ENCODE results near the gene POLR1E. TPM values are rescaled to one million over a fixed set of nuclear protein-coding genes. Genes with fewer than 3 reads are reported as not detected.
"Not testable (repeated sequence)": the region's sequence is repeated elsewhere in the genome, so short reads cannot be mapped to it uniquely, and the experiment has no call there.

POLR1E gene
- total RNA-seq, 2 donors from 2014 or later: 15.0 to 29.7 TPM

DNA sequence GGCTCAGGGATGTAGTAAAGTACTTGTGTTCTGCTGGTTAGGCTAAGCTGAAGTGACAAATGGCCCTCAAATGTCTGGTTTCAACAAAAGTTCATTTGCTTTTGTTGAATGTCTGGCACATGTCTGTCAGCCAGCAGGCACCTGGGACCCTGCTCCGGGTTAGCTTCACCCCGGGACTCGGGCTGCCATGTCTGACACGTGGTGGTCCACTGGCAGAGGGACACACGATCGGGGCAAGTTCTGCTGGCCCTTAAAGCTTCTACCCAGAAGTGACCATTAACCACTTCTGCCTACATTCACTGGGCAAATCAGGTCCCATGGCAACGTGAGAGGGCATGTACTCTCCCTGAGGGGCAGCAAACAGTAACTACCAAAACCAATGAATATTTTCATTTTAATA is 23.8 kb downstream of the POLR1E start:
- DNase-seq (ENCODE audit: low spot score) (no peak), ATAC-seq (ENCODE audit: insufficient number of reproducible peaks, low FRiP score, low read depth) (no peak)
- Histone ChIP-seq H3K9me3 (no peaks in the 10 kb centered on the region), H3K4me3 (no peak overlapping the region), H3K27ac (no peak overlapping the region), H3K36me3 (no peaks in the 10 kb centered on the region), H3K27me3 (replicated peaks; ENCODE audit: insufficient read depth) (no peaks in the 10 kb centered on the region), H3K4me1 (ENCODE audit: control insufficient read depth in 1 of 2, low read depth in 2 of 2) (no peaks in the 10 kb centered on the region)
- TF ChIP-seq, protein P1, sequence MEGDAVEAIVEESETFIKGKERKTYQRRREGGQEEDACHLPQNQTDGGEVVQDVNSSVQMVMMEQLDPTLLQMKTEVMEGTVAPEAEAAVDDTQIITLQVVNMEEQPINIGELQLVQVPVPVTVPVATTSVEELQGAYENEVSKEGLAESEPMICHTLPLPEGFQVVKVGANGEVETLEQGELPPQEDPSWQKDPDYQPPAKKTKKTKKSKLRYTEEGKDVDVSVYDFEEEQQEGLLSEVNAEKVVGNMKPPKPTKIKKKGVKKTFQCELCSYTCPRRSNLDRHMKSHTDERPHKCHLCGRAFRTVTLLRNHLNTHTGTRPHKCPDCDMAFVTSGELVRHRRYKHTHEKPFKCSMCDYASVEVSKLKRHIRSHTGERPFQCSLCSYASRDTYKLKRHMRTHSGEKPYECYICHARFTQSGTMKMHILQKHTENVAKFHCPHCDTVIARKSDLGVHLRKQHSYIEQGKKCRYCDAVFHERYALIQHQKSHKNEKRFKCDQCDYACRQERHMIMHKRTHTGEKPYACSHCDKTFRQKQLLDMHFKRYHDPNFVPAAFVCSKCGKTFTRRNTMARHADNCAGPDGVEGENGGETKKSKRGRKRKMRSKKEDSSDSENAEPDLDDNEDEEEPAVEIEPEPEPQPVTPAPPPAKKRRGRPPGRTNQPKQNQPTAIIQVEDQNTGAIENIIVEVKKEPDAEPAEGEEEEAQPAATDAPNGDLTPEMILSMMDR (IDR thresholded peaks at IDR 0.05): no peak

DNA sequence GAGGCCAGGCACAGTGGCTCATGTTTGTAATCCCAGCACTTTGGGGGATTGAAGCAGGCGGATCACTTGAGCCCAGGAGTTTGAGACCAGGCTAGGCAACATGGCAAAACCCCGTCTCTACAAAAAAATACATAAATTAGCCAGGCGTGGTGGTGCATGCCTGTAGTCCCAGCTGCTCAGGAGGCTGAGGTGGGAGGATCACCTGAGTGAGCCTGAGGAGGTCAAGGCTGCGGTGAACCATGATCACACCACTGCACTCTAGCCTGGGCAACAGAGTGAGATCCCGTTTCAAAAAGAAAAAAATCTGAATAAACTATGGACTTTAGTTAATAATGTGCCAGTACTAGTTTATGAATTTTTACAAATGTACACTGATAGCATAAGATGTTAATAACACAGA is 24.3 kb downstream of the POLR1E start:
- H3K27me3 ChIP-seq (replicated peaks; ENCODE audit: insufficient read depth); DNase-seq (ENCODE audit: low spot score); H3K9me3 ChIP-seq; H3K4me1 ChIP-seq (ENCODE audit: control insufficient read depth in 1 of 2, low read depth in 2 of 2); ATAC-seq (ENCODE audit: insufficient number of reproducible peaks, low FRiP score, low read depth); H3K4me3 ChIP-seq; H3K36me3 ChIP-seq; H3K27ac ChIP-seq: not testable (repeated sequence)

DNA sequence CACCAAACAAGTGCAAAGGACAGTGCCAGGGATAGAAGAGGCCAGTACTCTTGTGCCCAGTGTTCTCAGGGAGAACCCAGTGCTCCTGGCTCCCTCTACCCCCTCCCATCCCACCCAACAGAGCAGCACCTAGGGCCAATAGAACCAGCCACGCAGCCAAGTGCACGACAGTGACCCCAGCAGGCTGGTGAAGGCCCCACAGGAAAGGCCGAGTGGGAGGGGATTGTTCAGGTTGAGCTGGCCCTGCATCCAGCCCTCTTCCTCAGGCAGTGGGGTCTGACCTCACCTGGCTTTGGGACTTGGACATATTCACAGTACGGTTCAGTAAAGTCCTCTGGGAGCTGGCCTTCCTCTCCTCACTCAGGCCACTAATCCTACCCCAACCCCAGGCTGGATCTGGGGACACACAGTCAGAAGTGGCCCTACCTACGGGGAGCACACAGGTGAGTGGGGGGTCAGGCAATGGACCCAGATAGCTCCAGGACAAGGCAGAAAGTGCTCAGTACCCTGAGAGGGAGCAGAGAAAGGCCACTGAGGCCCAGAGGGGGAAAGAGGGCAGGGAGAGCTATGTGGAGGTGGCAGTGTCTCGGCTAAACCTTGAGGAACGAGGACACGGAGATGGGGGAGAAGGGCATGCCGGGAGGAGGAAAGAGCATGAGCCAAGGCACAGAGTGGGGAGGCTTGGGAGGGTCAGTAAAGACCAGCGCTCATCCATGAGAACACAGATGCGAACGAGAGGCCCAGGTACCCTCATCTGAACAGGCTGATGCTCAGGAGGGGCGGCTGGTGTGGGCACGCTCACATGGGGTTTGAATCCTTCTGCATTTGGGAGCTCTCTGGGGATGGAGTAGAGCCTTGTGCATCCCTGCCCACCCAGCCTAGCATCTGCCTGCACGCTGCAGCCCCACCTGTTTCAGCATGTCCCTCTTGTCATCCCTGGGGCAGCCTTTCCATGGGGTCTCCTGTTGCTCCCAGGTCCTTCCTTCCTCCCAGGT is 25.6 kb downstream of the POLR1E start:
- ATAC-seq (ENCODE audit: insufficient number of reproducible peaks, low FRiP score, low read depth) (no peak), DNase-seq (ENCODE audit: low spot score) (no peak)
- Histone ChIP-seq H3K9me3 (no peaks in the 10 kb centered on the region), H3K4me3 (no peak overlapping the region), H3K27ac (no peak overlapping the region), H3K36me3 (no peaks in the 10 kb centered on the region), H3K27me3 (replicated peaks; ENCODE audit: insufficient read depth) (no peaks in the 10 kb centered on the region), H3K4me1 (ENCODE audit: control insufficient read depth in 1 of 2, low read depth in 2 of 2) (no peaks in the 10 kb centered on the region)
- TF ChIP-seq, protein P1 (IDR thresholded peaks at IDR 0.05): peak; percentile 16

DNA sequence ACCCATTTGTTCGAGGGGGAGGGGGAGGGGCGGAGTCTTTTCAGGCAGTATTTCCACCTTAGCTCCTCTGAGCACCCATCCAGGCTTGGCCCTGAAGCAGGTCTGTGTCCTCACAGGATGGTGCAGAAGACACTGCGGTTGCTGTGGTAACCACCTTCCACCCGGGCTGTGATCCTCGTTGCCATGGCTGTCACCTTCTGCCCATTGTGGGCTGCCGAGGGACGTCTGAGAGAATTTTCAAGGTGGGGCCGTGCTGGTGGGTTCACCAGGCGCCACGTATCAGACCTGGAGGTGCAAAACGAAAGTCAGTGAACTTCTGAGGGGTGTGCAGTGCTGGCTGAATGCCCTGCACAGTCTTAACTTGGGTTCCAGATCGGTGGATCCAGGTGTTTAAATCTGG is 26.7 kb downstream of the POLR1E start:
- TF ChIP-seq, protein P1 (IDR thresholded peaks at IDR 0.05): no peak
- ATAC-seq (ENCODE audit: insufficient number of reproducible peaks, low FRiP score, low read depth): no peak
- H3K36me3 ChIP-seq: no peaks in the 10 kb centered on the region
- no peak overlapping the region for H3K27ac ChIP-seq
- no peak overlapping the region for H3K4me3 ChIP-seq
- H3K4me1 ChIP-seq (ENCODE audit: control insufficient read depth in 1 of 2, low read depth in 2 of 2): no peaks in the 10 kb centered on the region
- no peaks in the 10 kb centered on the region for H3K27me3 ChIP-seq (replicated peaks; ENCODE audit: insufficient read depth)
- no peak for DNase-seq (ENCODE audit: low spot score)
- H3K9me3 ChIP-seq: no peaks in the 10 kb centered on the region

DNA sequence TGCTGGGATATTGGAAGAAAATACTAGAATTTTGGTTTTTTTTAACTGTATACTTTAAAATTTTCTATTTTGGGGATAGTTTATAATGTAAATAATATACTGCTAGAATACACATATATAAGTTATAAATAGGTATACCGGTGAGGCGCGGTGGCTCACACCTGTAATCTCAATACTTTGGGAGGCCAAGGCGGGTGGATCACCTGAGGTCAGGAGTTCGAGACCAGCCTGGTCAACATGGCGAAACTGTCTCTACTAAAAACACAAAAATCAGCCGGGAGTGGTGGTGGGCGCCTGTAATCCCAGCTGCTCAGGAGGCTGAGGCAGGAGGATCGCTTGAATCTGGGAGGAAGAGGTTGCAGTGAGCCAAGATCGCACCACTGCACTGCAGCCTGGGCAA is 28.7 kb downstream of the POLR1E start:
- not testable (repeated sequence) for ATAC-seq (ENCODE audit: insufficient number of reproducible peaks, low FRiP score, low read depth); H3K4me3 ChIP-seq; H3K9me3 ChIP-seq; H3K36me3 ChIP-seq; H3K27ac ChIP-seq; DNase-seq (ENCODE audit: low spot score); H3K4me1 ChIP-seq (ENCODE audit: control insufficient read depth in 1 of 2, low read depth in 2 of 2); H3K27me3 ChIP-seq (replicated peaks; ENCODE audit: insufficient read depth)

DNA sequence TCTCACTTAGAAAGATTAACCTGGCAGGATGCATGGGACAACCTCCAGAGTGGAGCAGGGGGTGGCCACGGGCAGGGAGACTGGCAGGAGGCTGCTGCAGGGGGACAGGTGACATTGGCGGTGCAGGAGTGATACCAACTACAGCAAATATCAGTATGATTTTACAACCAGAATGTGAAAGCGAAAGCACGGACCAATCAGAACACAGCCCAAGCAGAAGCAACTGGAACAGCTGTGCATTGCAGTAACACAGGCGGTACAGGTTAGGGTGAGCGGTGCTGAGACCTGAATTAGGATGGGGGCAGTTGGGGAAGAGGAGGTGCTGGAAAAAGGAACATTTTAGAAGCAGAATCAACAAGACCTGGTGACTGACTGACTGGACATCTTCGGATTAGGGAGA is 29.3 kb downstream of the POLR1E start:
- ATAC-seq (ENCODE audit: insufficient number of reproducible peaks, low FRiP score, low read depth) (no peak), DNase-seq (ENCODE audit: low spot score) (no peak)
- Histone ChIP-seq H3K4me1 (ENCODE audit: control insufficient read depth in 1 of 2, low read depth in 2 of 2) (no peaks in the 10 kb centered on the region), H3K4me3 (no peak overlapping the region), H3K9me3 (no peaks in the 10 kb centered on the region), H3K36me3 (no peaks in the 10 kb centered on the region), H3K27me3 (replicated peaks; ENCODE audit: insufficient read depth) (no peaks in the 10 kb centered on the region), H3K27ac (no peak overlapping the region)
- TF ChIP-seq, protein P1 (IDR thresholded peaks at IDR 0.05): no peak
